ENCODE data around the gene AMZ2.
"Not testable (repeated sequence)": the region's sequence is repeated elsewhere in the genome, so short reads cannot be mapped to it uniquely, and the experiment has no call there.

DNA sequence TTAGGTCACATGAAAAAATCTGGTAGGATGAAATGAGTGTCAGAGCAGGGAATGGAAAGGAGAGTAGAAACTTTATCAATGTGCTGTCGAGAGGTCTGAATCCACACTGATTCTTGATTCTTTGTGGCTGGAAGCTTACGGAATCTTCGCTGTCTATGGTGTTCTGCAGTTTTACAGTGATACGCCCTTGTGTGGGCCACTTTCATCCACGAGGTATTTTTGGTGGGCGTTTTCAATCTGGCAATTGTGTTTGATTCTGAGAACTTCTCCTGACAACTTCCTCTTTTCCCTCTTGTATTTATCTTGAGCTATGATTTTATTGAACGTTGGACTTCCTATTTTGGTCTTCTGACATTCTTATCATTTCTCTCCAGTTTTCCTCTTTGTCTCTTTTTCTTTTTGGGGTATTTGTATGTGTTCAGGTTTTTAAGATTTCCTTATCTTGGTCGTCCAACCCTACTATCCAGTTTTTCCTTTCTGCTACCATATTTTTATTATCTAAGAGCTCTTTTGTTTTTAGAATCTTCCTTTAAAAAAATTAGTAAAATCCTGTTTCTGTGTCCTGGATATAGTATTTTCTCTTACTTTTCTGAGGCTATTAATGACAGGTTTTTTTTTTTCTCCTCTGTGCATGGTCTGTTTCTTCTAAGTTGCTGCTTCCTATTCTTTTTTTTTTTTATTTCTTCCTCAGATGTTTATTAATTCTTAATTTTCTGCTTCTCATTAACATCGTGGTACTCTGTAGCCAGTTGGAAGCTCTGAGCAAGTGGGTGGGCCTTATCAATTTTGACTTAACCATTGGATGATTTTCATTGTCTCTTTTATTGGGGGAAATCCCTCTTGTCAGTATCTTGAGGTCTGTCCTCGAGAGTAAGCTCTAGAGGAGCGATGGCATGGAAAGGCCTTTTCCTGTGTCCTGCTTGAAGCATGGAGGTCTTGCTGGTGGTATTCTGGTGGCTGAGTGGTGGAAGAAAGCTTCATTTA, 34.1 kb upstream of the AMZ2 start:
- not testable (repeated sequence) for TF ChIP-seq EZH2 (IDR thresholded peaks at IDR 0.05; ENCODE audit: borderline replicate concordance, low read length)
- TF ChIP-seq, protein P1, sequence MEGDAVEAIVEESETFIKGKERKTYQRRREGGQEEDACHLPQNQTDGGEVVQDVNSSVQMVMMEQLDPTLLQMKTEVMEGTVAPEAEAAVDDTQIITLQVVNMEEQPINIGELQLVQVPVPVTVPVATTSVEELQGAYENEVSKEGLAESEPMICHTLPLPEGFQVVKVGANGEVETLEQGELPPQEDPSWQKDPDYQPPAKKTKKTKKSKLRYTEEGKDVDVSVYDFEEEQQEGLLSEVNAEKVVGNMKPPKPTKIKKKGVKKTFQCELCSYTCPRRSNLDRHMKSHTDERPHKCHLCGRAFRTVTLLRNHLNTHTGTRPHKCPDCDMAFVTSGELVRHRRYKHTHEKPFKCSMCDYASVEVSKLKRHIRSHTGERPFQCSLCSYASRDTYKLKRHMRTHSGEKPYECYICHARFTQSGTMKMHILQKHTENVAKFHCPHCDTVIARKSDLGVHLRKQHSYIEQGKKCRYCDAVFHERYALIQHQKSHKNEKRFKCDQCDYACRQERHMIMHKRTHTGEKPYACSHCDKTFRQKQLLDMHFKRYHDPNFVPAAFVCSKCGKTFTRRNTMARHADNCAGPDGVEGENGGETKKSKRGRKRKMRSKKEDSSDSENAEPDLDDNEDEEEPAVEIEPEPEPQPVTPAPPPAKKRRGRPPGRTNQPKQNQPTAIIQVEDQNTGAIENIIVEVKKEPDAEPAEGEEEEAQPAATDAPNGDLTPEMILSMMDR (conservative IDR thresholded peaks at IDR 0.05 in 1 of 2, IDR thresholded peaks at IDR 0.05 in 1 of 2; ENCODE audit: extremely low read depth in 1 of 2, insufficient read depth in 1 of 2, low read depth in 1 of 2, low read length in 2 of 2): not testable (repeated sequence)

Data from mammary epithelial cell (primary cell).